Skeletal muscle tissue (tissue), 5 donors: ENCODE measurements around the gene PPP2R5E. TPM values are rescaled to one million over a fixed set of nuclear protein-coding genes. Genes with fewer than 3 reads are reported as not detected.

ENCODE experiments used
- H3K27ac ChIP-seq: one replicate; pipeline ENCODE4 v1.7.0; 2013; ENCODE audit warnings: mild to moderate bottlenecking, low read depth, low read length, inconsistent platforms
- H3K27me3 ChIP-seq, 3 donors: one replicate each; pipeline ENCODE4 v1.7.0; 2013; ENCODE audit warnings: low read length in 3 of 3; ENCODE audit not compliant: control insufficient read depth in 3 of 3, insufficient read depth in 3 of 3
- H3K36me3 ChIP-seq, 3 donors: one replicate each; pipeline ENCODE4 v1.7.0; 2013; ENCODE audit warnings: low read length in 3 of 3; ENCODE audit not compliant: control insufficient read depth in 3 of 3, insufficient read depth in 3 of 3
- H3K4me1 ChIP-seq, 3 donors: one replicate each; pipeline ENCODE4 v1.7.0; 2013; ENCODE audit warnings: low read length in 3 of 3, mild to moderate bottlenecking in 3 of 3; ENCODE audit not compliant: control insufficient read depth in 3 of 3, insufficient read depth in 3 of 3
- H3K4me3 ChIP-seq, 3 donors: one replicate each; pipeline ENCODE4 v1.7.0; 2013; ENCODE audit warnings: low read length in 3 of 3
- H3K9ac ChIP-seq, 3 donors: one replicate each; pipeline ENCODE4 v1.7.0; 2013; ENCODE audit warnings: low read length in 3 of 3, mild to moderate bottlenecking in 3 of 3, moderate library complexity in 2 of 3, low read depth in 1 of 3
- H3K9me3 ChIP-seq, 3 donors: one replicate each; pipeline ENCODE4 v1.7.0; 2013; ENCODE audit warnings: low read length in 3 of 3; ENCODE audit not compliant: control insufficient read depth in 3 of 3
- small RNA-seq: library from RNA; depleted of rRNA; stranded (forward); fragments of <200 nt; gene quantifications from one replicate; pipeline ENCODE3, GENCODE V24; 2014
- total RNA-seq: library from RNA; depleted of rRNA; stranded (reverse); fragments of >200 nt; gene quantifications from one replicate; pipeline ENCODE4 v1.2.3, GENCODE V29; 2014
- donor health status: Osteomylitis.

Gene PPP2R5E
- total RNA-seq, 1 donor from 2014 or later, result 11.0 TPM

DNA sequence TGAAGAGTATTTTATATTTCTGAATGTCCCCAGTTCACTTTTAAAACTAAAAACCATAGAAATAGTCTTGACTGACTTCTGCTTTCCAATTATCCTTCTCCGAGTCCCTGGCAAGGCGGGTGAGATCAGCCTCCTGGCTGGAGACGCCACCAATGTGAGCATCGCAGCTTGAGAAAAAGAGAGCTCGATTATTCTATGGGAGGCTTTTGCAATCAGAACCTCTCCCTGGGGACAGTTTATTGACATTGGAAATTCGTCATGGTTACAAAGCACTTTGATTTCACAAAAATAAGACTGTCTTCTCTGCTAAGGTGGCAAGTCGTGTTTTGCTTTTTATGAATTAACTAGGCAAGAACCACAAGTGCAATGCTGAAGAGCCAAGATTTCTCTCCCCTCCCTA lies 200.8 kb downstream of the PPP2R5E start:
- no peak overlapping the region for H3K4me3 ChIP-seq
- no peak overlapping the region for H3K9ac ChIP-seq
- H3K9me3 ChIP-seq, result no peaks in the 10 kb centered on the region
- H3K36me3 ChIP-seq, result no peaks in the 10 kb centered on the region
- no peaks in the 10 kb centered on the region for H3K27me3 ChIP-seq
- no peak overlapping the region for H3K27ac ChIP-seq
- no peaks in the 10 kb centered on the region for H3K4me1 ChIP-seq

DNA sequence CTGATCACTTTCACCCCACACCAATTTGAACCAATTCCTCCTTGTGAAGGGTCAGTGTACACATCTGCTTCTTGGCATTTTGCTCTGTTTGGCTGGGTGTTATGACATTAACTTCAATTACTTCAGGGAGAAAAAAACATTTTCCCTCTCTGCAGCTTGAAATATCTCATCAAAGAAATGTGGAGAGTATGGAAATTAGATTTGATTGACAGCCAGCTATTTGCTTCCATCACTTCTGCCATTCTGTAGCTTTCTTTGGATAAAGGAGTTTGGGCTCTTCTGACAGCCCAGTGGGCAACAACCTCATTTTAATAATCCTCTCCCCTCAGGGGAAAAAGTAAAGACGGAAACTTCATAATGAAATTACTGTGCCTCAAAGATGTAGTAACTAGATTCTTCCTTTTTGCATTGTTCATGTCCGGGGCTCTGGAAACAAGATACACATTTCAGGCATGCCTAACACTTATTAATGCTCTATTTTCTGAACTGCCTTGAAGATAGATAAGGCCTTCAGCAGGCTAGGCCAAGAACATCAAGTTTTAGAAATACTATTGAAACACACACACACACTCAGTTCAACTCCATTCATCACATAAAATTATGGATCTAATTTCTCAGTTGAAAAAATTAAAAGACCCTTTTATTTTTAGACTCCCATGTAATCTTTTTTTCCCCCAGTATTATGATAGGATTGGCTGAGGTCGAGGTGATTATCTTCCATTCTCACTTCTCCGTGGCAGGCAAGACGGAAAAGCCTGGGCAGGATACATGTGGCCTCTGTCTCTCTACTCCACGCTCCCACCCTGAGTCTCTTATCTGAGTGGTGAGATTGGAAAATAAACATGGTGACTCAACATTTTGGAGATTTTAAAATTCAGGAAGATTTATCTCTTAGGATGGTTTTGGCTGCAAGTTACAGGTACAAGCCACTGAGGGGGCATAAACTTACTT lies 214.1 kb downstream of the PPP2R5E start:
- Histone ChIP-seq H3K9me3 (no peaks in the 10 kb centered on the region), H3K4me3 (no peak overlapping the region), H3K36me3 (no peaks in the 10 kb centered on the region), H3K27ac (no peak overlapping the region), H3K4me1 (no peaks in the 10 kb centered on the region), H3K27me3 (no peaks in the 10 kb centered on the region), H3K9ac (no peak overlapping the region)

DNA sequence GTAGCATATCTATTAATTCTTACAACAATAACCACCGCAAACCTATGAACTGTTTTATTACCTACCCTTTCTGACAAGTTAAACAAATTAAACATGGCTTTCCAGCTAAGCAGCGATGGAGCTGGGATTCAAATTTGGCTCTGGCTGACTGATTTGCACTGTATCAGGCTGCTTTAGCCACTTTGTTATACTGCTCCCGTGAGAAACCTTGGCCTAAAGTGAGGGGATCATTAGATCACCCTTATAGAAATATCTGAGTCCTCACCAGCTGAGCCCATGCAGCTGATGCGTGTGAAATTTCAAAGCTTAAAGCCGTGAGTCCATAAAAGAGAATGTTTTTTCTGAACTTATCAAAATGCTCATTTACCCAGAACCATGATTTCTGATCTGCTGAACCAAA lies 216.3 kb downstream of the PPP2R5E start:
- Histone ChIP-seq H3K27ac (no peak overlapping the region), H3K9me3 (no peaks in the 10 kb centered on the region), H3K9ac (no peak overlapping the region), H3K4me3 (no peak overlapping the region), H3K27me3 (no peaks in the 10 kb centered on the region), H3K4me1 (no peaks in the 10 kb centered on the region), H3K36me3 (no peaks in the 10 kb centered on the region)

DNA sequence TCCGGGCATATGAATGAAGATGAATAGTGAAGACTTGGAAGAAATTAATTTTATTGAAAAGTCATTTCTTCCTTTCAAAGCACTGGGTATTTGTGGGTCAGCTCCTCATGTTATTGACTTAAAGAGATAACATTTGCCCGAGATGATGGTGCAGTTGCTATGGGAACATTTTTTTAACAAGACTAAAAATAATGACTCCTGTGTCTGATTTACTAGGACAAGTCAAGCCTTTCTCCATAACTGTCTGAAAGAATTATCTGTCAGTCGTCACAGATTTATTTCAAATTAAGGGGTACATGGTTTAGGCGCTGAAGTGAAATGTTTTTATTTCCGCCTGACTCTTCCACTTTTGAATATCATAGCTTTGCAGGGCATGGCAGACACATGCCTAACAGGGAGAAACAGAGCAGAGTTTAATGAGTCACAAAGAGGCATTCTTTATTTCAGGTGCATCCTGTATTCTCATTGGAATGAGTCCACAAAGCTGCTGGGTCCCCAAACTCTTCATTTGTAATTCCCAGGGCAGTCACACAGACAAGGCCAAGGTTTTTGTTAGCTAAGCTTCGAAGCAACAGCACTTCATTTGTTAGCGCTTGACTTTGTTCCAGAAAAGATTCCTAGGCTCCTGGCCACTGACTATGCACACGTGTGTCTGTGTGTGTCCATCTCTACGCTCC lies 220.1 kb downstream of the PPP2R5E start:
- Histone ChIP-seq H3K27me3 (no peaks in the 10 kb centered on the region), H3K9me3 (no peaks in the 10 kb centered on the region), H3K4me3 (no peak overlapping the region), H3K4me1 (no peaks in the 10 kb centered on the region), H3K9ac (no peak overlapping the region), H3K36me3 (no peaks in the 10 kb centered on the region), H3K27ac (no peak overlapping the region)

DNA sequence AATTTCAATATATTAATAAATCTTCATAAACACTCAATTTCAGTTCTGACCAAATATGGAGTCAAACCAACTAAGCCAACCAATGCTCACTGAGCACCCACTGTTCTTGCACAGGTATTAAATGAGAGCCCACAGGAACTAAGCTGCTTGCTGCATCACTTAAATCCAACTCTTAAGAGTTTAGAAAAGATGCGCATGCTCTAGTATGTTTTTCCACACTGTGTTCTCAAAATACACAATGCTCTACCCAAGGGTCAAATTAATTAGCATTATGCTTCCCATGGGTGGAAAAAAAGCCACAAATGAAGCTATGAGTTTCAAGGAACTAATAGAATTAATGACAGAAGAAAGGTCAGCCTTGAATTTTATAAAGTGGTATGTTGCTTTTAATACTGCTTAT lies 220.7 kb downstream of the PPP2R5E start:
- Histone ChIP-seq H3K9ac (no peak overlapping the region), H3K4me3 (no peak overlapping the region), H3K36me3 (no peaks in the 10 kb centered on the region), H3K27me3 (no peaks in the 10 kb centered on the region), H3K4me1 (no peaks in the 10 kb centered on the region), H3K9me3 (no peaks in the 10 kb centered on the region), H3K27ac (no peak overlapping the region)

Small RNA genes within 50 kb of the gene (small RNA-seq; reads per million reads assigned to genes)
- gene RF00601, result not detected

Other genes starting within 250 kb of the PPP2R5E start
- not detected for gene GPHB5, start 224.4 kb downstream of the PPP2R5E start, total RNA-seq
- gene WDR89, start 98.5 kb upstream of the PPP2R5E start, total RNA-seq, result 15.7 TPM
- 13.0 TPM for gene SGPP1, start 184.7 kb upstream of the PPP2R5E start, total RNA-seq